H4 (cell line): ENCODE measurements around the gene TDRD15. TPM values are rescaled to one million over a fixed set of nuclear protein-coding genes. Genes with fewer than 3 reads are reported as not detected.
"Not testable (repeated sequence)": the region's sequence is repeated elsewhere in the genome, so short reads cannot be mapped to it uniquely, and the experiment has no call there.

Experiments used
- DNase-seq: peaks from one replicate; pipeline ENCODE4 v3.0.0-alpha.2; 2015; ENCODE audit warnings: low spot score
- total RNA-seq: library from RNA; depleted of rRNA; stranded (reverse); fragments of >200 nt; shearing (Covaris generic); gene quantifications from 2 replicates; pipeline ENCODE4 v1.2.3, GENCODE V29; 2014; rRNA removed

The TDRD15 gene
- total RNA-seq, result 0.15 TPM in 1 of 2 replicates, not detected in the other

- no peak for DNase-seq
Measured at GRCh38 chr2:21123473-21124393, at the start of gene TDRD15. TDRD15 (plus strand) TSS chr2:21123968; CDS start chr2:21137468, 13,500 bp downstream.

GRCh38 chr2:21078296-21078695, 45.5 kb upstream of the TDRD15 start:
- no peak for DNase-seq

- no peak for DNase-seq
Measured at GRCh38 chr2:21083482-21083881, 40.3 kb upstream of the TDRD15 start.

DNA sequence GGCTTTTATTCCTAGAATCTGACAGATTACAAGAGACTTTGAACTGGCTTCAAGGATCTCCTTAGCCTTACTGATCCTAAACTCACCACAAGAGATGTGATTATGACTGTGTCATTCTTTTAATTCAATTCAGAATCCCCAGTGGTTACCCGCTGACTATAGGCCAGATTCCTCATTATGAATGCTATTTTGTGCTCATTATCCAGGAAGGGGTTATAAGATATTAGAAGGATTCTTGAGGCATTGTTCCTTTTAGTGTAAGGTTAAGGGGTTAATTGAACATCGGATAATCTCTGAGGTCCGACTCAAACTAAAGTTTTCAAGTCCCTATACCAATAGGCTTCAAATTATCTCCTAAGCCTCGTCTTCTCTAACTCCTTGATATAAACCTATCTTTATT, 39.4 kb upstream of the TDRD15 start:
- DNase-seq, result no peak

GRCh38 chr2:21092308-21092869, 31.4 kb upstream of the TDRD15 start:
- no peak for DNase-seq

DNA sequence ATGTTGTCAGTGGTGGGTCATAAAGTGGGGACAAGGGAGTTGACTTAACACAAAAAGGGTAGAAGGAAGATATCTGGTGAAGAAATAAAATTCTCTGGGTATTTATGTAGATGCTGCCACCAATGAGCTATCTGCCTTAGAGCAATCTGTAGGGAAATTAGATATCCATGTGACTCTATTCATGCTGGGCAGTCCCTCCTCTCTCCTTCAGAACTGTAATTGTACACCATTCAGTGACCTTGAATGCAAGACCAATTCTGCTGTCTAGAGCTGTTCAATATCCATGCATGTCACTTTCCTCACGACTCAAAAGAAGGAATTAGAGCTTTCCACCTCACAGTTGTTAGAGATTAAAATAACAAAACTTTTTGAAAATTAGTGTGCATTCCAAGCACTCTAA, 28.6 kb upstream of the TDRD15 start:
- DNase-seq, result no peak

DNA sequence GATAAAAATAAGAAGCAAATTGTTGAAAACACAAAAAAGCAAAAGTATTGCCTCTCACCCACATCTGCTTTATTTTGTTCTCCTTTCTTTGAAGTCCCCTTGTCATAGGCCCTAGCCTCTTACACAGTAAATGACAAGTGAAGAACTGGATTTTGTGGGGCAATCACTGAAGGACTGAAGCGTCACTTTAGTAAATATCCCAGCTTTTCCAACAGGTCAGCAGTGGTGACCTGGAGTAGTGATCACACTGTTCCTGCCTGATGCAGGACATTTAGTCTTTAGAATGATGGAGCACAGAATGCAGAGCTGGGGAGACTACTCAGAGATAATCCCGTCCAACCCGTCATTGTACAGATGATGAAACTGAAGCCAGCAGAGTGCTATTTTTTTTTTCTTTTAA, 28.1 kb upstream of the TDRD15 start:
- DNase-seq, result no peak

GRCh38 chr2:21096458-21096857, 27.3 kb upstream of the TDRD15 start:
- no peak for DNase-seq

- DNase-seq, result no peak
Measured at GRCh38 chr2:21097331-21097730, 26.4 kb upstream of the TDRD15 start.

- DNase-seq, result no peak
Measured at GRCh38 chr2:21098294-21098693, 25.5 kb upstream of the TDRD15 start.

DNA sequence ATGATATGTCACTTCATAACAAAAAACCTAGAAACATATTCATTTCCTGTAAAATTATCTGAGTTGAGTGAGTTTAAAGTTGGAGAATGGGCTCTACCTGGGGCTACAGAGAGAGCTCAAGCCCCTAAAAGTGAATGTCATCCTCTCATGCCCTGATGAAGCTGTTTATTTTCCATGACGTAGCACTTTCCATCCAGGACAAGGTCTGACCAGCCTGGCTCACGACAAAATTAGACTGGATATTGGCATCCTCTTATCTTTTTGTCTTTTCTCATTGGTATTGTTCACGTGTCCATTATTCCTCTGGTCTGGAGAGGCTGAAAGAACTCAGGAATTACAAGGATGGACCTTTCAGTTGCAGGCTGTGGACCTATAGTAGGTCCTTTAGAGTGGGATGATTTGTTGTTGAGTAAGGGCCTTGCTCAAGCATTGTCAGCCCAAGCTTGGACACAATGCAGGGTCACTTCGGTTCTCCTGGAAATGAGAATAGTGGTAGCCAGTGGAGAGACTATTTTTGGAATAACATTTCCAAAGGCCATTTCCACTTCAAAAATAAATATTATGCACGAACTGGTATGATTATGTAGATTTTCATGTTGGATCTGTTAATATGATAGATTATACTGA, 24.4 kb upstream of the TDRD15 start:
- no peak for DNase-seq

DNA sequence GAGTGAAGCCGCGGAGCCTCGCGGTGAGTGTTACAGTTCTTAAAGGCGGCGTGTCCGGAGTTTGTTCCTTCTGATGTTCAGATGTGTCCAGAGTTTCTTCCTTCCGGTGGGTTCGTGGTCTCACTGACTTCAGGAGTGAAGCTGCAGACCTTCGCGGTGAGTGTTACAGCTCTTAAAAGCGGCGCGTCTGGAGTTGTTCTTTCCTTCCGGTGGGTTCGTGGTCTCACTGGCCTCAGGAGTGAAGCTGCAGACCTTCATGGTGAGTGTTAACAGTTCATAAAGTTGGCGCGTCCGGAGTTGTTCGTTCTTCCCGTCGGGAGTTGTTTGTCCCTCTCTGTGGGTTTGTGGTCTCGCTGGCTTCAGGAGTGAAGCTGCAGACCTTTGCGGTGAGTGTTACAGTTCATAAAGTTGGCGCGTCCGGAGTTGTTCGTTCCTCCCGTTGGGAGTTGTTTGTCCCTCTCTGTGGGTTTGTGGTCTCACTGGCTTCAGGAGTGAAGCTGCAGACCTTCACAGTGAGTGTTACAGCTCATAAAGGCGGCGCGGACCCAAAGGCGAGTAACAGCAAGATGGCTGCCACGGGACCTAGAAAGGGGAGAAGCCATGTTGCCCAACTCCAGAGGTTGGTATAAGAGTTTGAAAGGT, 22.1 kb upstream of the TDRD15 start:
- DNase-seq, result not testable (repeated sequence)

DNA sequence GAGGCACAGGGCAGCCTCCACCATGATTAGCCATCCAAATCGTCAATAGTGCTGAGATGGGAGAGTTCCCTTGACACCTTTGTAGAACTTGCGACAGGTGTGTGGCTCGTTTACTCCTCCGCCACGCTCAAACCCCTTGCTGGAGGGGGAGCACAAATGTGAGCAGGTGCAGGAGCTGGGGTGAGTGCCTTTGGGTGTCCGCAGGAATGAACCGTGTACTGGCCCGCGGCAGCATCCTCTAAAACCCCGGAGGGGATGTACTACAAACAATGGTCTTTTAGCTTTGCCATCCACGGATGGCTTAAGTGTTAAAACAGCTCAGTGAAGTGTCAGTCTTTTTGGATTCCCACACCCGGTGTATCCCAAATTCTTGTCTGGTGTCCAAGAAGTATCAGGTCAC, 21.4 kb upstream of the TDRD15 start:
- DNase-seq, result no peak

DNA sequence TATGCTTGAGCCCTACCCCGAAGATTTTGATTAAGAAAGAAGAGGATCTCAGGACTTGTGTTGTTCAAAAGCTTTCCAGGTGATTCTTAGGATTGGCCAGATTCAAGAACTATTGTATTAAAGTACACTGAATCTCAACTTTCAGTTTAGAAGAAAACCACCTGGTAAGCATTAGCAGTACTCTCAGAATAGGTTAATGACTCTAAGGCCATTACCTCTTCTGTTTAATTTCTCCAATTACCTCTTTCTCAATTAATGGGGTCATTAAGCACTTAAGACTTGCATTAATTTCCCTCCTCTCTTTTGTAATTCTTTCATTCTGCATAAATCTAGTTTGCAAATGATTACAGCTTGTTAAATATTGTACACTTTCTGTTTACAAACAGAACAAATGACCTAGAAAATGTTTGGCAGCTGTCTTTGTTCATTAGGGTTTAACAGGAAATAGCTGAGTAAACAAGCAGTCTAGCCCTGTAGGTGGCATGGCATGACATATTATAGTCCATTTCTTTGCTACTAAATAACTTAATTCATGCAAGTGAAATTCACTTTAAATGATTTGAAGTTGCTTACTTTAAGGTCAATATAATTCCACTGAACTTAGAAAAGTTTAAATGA, 20.4 kb upstream of the TDRD15 start:
- no peak for DNase-seq

- DNase-seq, result no peak
Measured at GRCh38 chr2:21104030-21104660, 19.6 kb upstream of the TDRD15 start.

GRCh38 chr2:21111012-21111411, 12.8 kb upstream of the TDRD15 start:
- no peak for DNase-seq

GRCh38 chr2:21117688-21118087, 6.1 kb upstream of the TDRD15 start:
- no peak for DNase-seq

DNA sequence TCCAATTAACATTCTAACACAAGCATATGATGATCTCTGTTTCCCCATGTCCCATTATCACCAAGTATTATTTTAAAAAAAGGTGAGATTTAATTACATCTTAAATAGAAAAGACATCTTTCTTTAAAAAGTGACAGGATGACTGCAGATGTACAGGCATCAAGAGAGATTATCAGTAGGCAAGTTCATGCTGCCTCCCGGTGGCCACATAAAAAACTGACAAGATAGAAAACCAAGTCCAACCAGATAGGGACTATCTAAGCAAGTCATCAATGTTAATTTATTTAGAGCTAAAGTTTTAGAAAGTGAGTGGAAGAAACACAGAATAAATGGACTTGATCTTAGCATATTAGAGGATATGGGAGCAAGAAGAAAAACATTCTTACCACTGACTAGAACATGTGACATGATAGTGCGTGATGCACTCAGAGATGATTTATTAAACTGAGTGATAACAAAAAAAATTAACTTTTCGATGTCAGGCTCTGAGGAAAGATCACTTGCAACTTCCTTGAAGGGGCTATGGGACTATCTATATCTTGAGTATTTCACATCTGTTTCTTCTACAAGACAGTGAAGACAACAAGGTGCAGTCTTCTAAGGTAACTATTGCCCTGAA, 5.4 kb upstream of the TDRD15 start:
- peak; percentile 15 for DNase-seq

GRCh38 chr2:21131861-21132260, 8.1 kb downstream of the TDRD15 start:
- peak; percentile 6 for DNase-seq

DNA sequence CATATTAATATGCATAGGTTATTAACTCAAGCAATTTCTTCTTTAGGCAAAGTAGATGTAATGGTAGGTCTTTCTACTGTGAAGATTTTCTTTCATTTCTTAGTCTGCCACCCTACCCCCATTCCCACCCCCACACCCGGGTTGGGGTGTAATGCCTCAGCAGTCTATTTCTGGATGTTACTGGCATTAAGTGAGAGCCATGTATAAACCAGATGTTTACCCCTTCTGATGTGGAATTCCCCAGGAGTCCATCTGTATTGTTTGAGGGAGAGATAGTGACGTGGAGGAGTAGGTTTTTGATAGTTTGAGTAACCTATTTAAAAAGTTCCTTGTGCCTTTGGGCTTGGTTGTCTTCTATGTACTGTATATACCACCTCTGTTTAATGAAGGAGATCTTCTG, 11.8 kb downstream of the TDRD15 start:
- DNase-seq, result no peak

DNA sequence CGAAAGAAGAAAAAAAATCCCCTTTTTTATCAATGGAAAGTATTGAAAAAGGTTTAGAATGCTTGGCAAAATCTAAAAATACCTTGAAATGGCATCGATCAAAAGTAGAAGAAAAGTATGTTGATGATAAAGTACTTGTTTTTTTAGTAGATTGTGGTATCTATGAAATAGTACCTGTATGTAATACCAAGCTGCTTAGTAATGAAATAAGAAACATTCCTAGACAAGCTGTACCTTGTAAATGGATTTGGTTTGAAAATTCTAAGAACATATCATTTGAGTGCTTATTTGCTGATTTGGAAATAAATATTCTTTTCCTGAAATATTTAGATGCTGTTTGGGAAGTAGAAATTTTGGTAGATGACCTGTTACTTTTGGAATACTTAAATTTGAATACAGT, 18.4 kb downstream of the TDRD15 start:
- DNase-seq, result no peak
